HepG2 (cell line): ENCODE measurements around the gene XPNPEP3. TPM values are rescaled to one million over a fixed set of nuclear protein-coding genes. Genes with fewer than 3 reads are reported as not detected.

ENCODE experiments used
- MAZ ChIP-seq, 2 experiments: sonication (generic) in 1 of 2; formaldehyde crosslinking in 1 of 2; IDR thresholded peaks; 2 replicates each; pipeline versions ENCODE4 v1.5.0 to v1.6.1; 2012 to 2020; ENCODE audit warnings: low read depth in 2 of 2, mild to moderate bottlenecking in 2 of 2, borderline replicate concordance in 1 of 2, improper control_type of control experiment in 1 of 2, low read length in 1 of 2, missing genetic modification reagents in 1 of 2, moderate library complexity in 1 of 2
- MED13 ChIP-seq: sonication (generic); formaldehyde crosslinking; IDR thresholded peaks from 2 replicates; pipeline ENCODE4 v1.5.0; 2020; ENCODE audit warnings: missing genetic modification reagents
- MEF2D ChIP-seq: sonication (generic); formaldehyde crosslinking; IDR thresholded peaks from 2 replicates; pipeline ENCODE4 v1.5.1; 2020; ENCODE audit warnings: mild to moderate bottlenecking, missing genetic modification reagents
- PHF21A ChIP-seq: sonication (generic); formaldehyde crosslinking; IDR thresholded peaks from 2 replicates; pipeline ENCODE4 v1.5.0; 2020; ENCODE audit warnings: mild to moderate bottlenecking, missing genetic modification reagents
- POLR2A ChIP-seq, 2 experiments: IDR thresholded peaks; 2 replicates each; pipeline ENCODE4 v1.6.1; 2011; ENCODE audit warnings: low read depth in 2 of 2, low read length in 2 of 2, mild to moderate bottlenecking in 1 of 2, moderate library complexity in 1 of 2; ENCODE audit not compliant: insufficient read depth in 1 of 2
- POLR2G ChIP-seq: fragments of 200-400 bp; formaldehyde crosslinking; IDR thresholded peaks from 2 replicates; pipeline ENCODE4 v1.6.1; 2018; ENCODE audit warnings: mild to moderate bottlenecking, low read depth, low read length, moderate library complexity
- TGIF2 ChIP-seq: IDR thresholded peaks from 2 replicates; pipeline ENCODE4 v1.6.1; 2016; ENCODE audit warnings: control low read depth, missing compliant biosample characterization
- TSC22D2 ChIP-seq: sonication (generic); formaldehyde crosslinking; IDR thresholded peaks from 2 replicates; pipeline ENCODE4 v1.5.1; 2020; ENCODE audit warnings: missing genetic modification reagents, mild to moderate bottlenecking, borderline replicate concordance
- YY1 ChIP-seq: IDR thresholded peaks from 2 replicates; pipeline ENCODE4 v1.6.1; 2011; ENCODE audit warnings: low read length, low read depth, moderate library complexity, mild to moderate bottlenecking; ENCODE audit not compliant: insufficient read depth, insufficient replicate concordance
- ZBTB20 ChIP-seq: sonication (generic); formaldehyde crosslinking; IDR thresholded peaks from 2 replicates; pipeline ENCODE4 v1.8.1; 2023; ENCODE audit warnings: missing genetic modification reagents, low read depth, mild to moderate bottlenecking, borderline replicate concordance
- ZNF335 ChIP-seq: sonication (generic); formaldehyde crosslinking; IDR thresholded peaks from 2 replicates; pipeline ENCODE4 v1.4.0; 2020; ENCODE audit warnings: missing genetic modification reagents
- ZNF83 ChIP-seq: sonication (generic); formaldehyde crosslinking; IDR thresholded peaks from 2 replicates; pipeline ENCODE4 v1.4.0; 2020; ENCODE audit warnings: missing genetic modification reagents, mild to moderate bottlenecking, borderline replicate concordance
- polyA plus RNA-seq, 8 experiments: library from polyadenylated mRNA; depleted of rRNA in 3 of 8; stranded (reverse) in 7 of 8; unstranded in 1 of 8; fragments of >200 nt; fragmentation: Illumina TruSeq in 4 of 8; extraction: Trizol in 4 of 8; gene quantifications; 2 replicates each; pipeline versions ENCODE4 v1.2.1 to v1.2.3, GENCODE V29; 2011 to 2016; ENCODE audit warnings: low read depth in 4 of 8, missing spikeins in 1 of 8, mixed read lengths in 1 of 8; ENCODE audit not compliant: insufficient read depth in 1 of 8
- total RNA-seq, 5 experiments: library from RNA; depleted of rRNA; stranded (reverse); fragments of >200 nt; fragmentation: Illumina TruSeq; extraction: Trizol; gene quantifications; 2 replicates each; pipeline ENCODE4 v1.2.3, GENCODE V29; 2016; ENCODE audit warnings: low read depth in 1 of 5
- TF ChIP-seq, protein P1 (sequence below): sonication (generic); formaldehyde crosslinking; IDR thresholded peaks from 2 replicates; pipeline ENCODE4 v1.5.0; 2020; ENCODE audit warnings: missing genetic modification reagents
- TF ChIP-seq, protein P2 (sequence below): sonication (generic); formaldehyde crosslinking; IDR thresholded peaks from 2 replicates; pipeline ENCODE4 v1.4.0; 2020; ENCODE audit warnings: missing genetic modification reagents, borderline replicate concordance

XPNPEP3 gene
- total and polyA plus RNA-seq, 2 of the 13 experiments (the other 11 are each of a cell fraction or from before 2014, with no cell fraction given): 10.3 to 14.0 TPM

DNA sequence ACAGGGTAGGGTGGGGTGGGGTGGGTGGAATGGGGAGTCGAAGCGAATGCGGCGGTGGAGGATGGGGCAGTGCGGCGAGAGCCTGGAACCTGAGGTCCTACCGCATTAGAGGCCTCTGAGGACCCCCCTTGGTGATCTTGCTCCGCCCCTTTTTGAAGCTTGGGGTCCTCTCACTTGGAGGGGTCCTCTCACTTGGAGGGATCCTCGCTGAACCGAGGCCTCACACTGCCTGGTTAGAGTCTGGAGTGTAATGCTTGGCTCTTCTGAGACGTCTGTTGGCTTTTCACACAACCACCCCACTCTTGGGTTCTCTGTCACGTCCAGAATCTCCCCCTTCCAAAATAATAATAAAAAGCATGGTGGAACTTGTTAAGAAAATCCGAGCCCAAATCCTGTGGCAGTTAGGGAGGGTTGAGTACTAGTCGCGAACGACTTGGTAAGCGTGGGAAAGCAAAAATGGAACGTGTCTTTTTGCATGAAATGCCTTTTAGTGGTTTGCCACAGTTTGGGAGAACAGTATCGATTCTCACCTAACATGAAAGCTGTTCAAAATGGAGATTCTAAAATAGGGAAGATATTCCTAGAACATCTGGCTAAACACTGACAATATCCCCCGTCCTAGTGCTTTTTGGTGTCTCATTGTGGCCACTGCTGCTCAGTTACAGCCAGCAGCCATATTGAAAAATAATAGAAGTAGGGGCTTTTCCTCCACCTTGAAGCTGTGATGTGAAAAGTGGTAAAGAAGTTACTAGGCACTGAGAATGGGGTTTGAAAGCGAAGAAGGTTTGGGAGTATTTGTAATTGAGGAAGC lies 95.1 kb downstream of the XPNPEP3 start (continued):
- TF ChIP-seq MAZ (IDR thresholded peaks at IDR 0.05; ENCODE audit: borderline replicate concordance, low read depth, low read length) (peak; percentile 14; the same call in 1 of the 2 replicates), MAZ (CRISPR knock-in tag; IDR thresholded peaks at IDR 0.05; ENCODE audit: low read depth) (no peak), YY1 (peak; percentile 74), TGIF2 (CRISPR knock-in tag) (no peak), TSC22D2 (CRISPR knock-in tag) (no peak), MEF2D (CRISPR knock-in tag) (0 out of 2 replicates have a peak, but pooled peaks have one; percentile 34), POLR2A (IDR thresholded peaks at IDR 0.05; ENCODE audit: insufficient read depth in 1 of 2, low read depth in 2 of 2, low read length in 2 of 2) (peak in 1 of 2 experiments; percentile 38; a peak in 2 of 4 replicates), ZNF83 (no peak), ZNF335 (CRISPR knock-in tag) (0 out of 2 replicates have a peak, but pooled peaks have one; percentile 22), MED13 (0 out of 2 replicates have a peak, but pooled peaks have one; percentile 28), POLR2G (peak; percentile 41; the same call in 1 of the 2 replicates), PHF21A (peak; percentile 4; the same call in 1 of the 2 replicates), ZBTB20 (CRISPR knock-in tag) (no peak)
- TF ChIP-seq, protein P1, sequence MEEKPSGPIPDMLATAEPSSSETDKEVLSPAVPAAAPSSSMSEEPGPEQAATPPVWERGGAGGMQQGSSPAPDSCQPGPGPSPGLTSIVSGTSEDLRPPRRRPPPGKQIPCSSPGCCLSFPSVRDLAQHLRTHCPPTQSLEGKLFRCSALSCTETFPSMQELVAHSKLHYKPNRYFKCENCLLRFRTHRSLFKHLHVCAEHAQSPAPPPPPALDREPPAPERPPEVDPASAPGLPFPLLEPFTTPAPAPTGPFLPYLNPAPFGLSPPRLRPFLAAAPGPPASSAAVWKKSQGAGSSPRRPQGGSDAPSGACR (CRISPR knock-in tag): 0 out of 2 replicates have a peak, but pooled peaks have one; percentile 10
- TF ChIP-seq, protein P2, sequence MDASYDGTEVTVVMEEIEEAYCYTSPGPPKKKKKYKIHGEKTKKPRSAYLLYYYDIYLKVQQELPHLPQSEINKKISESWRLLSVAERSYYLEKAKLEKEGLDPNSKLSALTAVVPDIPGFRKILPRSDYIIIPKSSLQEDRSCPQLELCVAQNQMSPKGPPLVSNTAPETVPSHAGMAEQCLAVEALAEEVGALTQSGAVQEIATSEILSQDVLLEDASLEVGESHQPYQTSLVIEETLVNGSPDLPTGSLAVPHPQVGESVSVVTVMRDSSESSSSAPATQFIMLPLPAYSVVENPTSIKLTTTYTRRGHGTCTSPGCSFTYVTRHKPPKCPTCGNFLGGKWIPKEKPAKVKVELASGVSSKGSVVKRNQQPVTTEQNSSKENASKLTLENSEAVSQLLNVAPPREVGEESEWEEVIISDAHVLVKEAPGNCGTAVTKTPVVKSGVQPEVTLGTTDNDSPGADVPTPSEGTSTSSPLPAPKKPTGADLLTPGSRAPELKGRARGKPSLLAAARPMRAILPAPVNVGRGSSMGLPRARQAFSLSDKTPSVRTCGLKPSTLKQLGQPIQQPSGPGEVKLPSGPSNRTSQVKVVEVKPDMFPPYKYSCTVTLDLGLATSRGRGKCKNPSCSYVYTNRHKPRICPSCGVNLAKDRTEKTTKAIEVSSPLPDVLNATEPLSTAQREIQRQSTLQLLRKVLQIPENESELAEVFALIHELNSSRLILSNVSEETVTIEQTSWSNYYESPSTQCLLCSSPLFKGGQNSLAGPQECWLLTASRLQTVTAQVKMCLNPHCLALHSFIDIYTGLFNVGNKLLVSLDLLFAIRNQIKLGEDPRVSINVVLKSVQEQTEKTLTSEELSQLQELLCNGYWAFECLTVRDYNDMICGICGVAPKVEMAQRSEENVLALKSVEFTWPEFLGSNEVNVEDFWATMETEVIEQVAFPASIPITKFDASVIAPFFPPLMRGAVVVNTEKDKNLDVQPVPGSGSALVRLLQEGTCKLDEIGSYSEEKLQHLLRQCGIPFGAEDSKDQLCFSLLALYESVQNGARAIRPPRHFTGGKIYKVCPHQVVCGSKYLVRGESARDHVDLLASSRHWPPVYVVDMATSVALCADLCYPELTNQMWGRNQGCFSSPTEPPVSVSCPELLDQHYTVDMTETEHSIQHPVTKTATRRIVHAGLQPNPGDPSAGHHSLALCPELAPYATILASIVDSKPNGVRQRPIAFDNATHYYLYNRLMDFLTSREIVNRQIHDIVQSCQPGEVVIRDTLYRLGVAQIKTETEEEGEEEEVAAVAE (CRISPR knock-in tag): peak; percentile 2; the same call in 1 of the 2 replicates
